HepG2 (cell line): ENCODE data around the gene KIF22. TPM values are rescaled to one million over a fixed set of nuclear protein-coding genes. Genes with fewer than 3 reads are reported as not detected.

Experiments
- AGO1 ChIP-seq: fragments of 200-400 bp; formaldehyde crosslinking; IDR thresholded peaks from 2 replicates; pipeline ENCODE4 v1.6.1; 2017; ENCODE audit warnings: mild to moderate bottlenecking, low read depth, low read length, moderate library complexity; ENCODE audit not compliant: poor library complexity, severe bottlenecking
- ARHGAP35 ChIP-seq: sonication (generic); formaldehyde crosslinking; IDR thresholded peaks from 2 replicates; pipeline ENCODE4 v1.9.0; 2022; ENCODE audit warnings: mild to moderate bottlenecking, inconsistent platforms, moderate library complexity, missing genetic modification reagents, borderline replicate concordance
- ARNTL ChIP-seq: sonication (generic); formaldehyde crosslinking; IDR thresholded peaks from 2 replicates; pipeline ENCODE4 v1.4.0; 2020; ENCODE audit warnings: mild to moderate bottlenecking, missing genetic modification reagents
- CENPT ChIP-seq: sonication (generic); formaldehyde crosslinking; IDR thresholded peaks from 2 replicates; pipeline ENCODE4 v1.8.0; 2022; ENCODE audit warnings: low read depth, mild to moderate bottlenecking, moderate library complexity, missing genetic modification reagents
- CREM ChIP-seq, 2 experiments: sonication (generic) in 1 of 2; formaldehyde crosslinking in 1 of 2; IDR thresholded peaks; 2 replicates each; pipeline versions ENCODE4 v1.4.0 to v1.6.1; 2016 to 2020; ENCODE audit warnings: antibody characterized with exemption in 1 of 2, mild to moderate bottlenecking in 1 of 2, missing genetic modification reagents in 1 of 2
- DMAP1 ChIP-seq: IDR thresholded peaks from 2 replicates; pipeline ENCODE4 v1.6.1; 2016
- DPF2 ChIP-seq: sonication (generic); formaldehyde crosslinking; IDR thresholded peaks from 2 replicates; pipeline ENCODE4 v1.4.0; 2020; ENCODE audit warnings: mild to moderate bottlenecking, low read depth, missing genetic modification reagents, borderline replicate concordance
- DRAP1 ChIP-seq: IDR thresholded peaks from 2 replicates; pipeline ENCODE4 v1.6.1; 2016; ENCODE audit warnings: missing genetic modification reagents, missing compliant biosample characterization
- EZH2 ChIP-seq: conservative IDR thresholded peaks from 2 replicates; pipeline ENCODE4 v1.6.1; 2012; ENCODE audit warnings: mild to moderate bottlenecking, low read depth, low read length, moderate library complexity
- GTF2F1 ChIP-seq: fragments of 150-350 bp; IDR thresholded peaks from 2 replicates; pipeline ENCODE4 v1.6.1; 2014; ENCODE audit warnings: low read length
- JUND ChIP-seq: sonication (generic); formaldehyde crosslinking; IDR thresholded peaks from 2 replicates; pipeline ENCODE4 v1.8.0; 2022; ENCODE audit warnings: mild to moderate bottlenecking, missing genetic modification reagents
- MEIS1 ChIP-seq: sonication (generic); formaldehyde crosslinking; IDR thresholded peaks from 2 replicates; pipeline ENCODE4 v1.9.0; 2021; ENCODE audit warnings: mild to moderate bottlenecking, missing genetic modification reagents, moderate library complexity, borderline replicate concordance
- MLX ChIP-seq: IDR thresholded peaks from 2 replicates; pipeline ENCODE4 v1.6.1; 2016
- PCBP2 ChIP-seq: fragments of 200-400 bp; formaldehyde crosslinking; optimal IDR thresholded peaks from 2 replicates; pipeline ENCODE3; 2018; ENCODE audit warnings: low read length, low read depth; ENCODE audit not compliant: poor library complexity, severe bottlenecking
- SALL2 ChIP-seq: sonication (generic); formaldehyde crosslinking; IDR thresholded peaks from 2 replicates; pipeline ENCODE4 v1.8.1; 2023; ENCODE audit warnings: mild to moderate bottlenecking, missing genetic modification reagents, inconsistent platforms
- SMAD3 ChIP-seq: sonication (generic); formaldehyde crosslinking; IDR thresholded peaks from 2 replicates; pipeline ENCODE4 v1.4.0; 2020; ENCODE audit warnings: missing genetic modification reagents
- SUZ12 ChIP-seq: fragments of 150-350 bp; IDR thresholded peaks from 2 replicates; pipeline ENCODE4 v1.6.1; 2014; ENCODE audit warnings: low read depth, low read length
- TAF15 ChIP-seq: fragments of 200-400 bp; formaldehyde crosslinking; IDR thresholded peaks from one replicate; pipeline ENCODE4 v1.6.1; 2018; ENCODE audit warnings: mild to moderate bottlenecking, low read depth, low read length; ENCODE audit not compliant: poor library complexity, severe bottlenecking
- ZFP36 ChIP-seq: fragments of 150-350 bp; IDR thresholded peaks from 2 replicates; pipeline ENCODE4 v1.6.1; 2018; ENCODE audit warnings: borderline replicate concordance, low read length, low read depth; ENCODE audit not compliant: partially characterized antibody
- ZFP36L2 ChIP-seq: sonication (generic); formaldehyde crosslinking; IDR thresholded peaks from 2 replicates; pipeline ENCODE4 v1.4.0; 2020; ENCODE audit warnings: missing genetic modification reagents
- ZNF235 ChIP-seq: sonication (generic); formaldehyde crosslinking; IDR thresholded peaks from 2 replicates; pipeline ENCODE4 v1.8.1; 2023; ENCODE audit warnings: mild to moderate bottlenecking, missing genetic modification reagents, borderline replicate concordance
- ZNF292 ChIP-seq: sonication (generic); formaldehyde crosslinking; IDR thresholded peaks from 2 replicates; pipeline ENCODE4 v1.8.1; 2022; ENCODE audit warnings: mild to moderate bottlenecking, low read depth, missing genetic modification reagents, borderline replicate concordance
- ZNF335 ChIP-seq: sonication (generic); formaldehyde crosslinking; IDR thresholded peaks from 2 replicates; pipeline ENCODE4 v1.4.0; 2020; ENCODE audit warnings: missing genetic modification reagents
- ZNF652 ChIP-seq: IDR thresholded peaks from 2 replicates; pipeline ENCODE4 v1.6.1; 2016; ENCODE audit warnings: low read depth, borderline replicate concordance
- ZNF672 ChIP-seq: sonication (generic); formaldehyde crosslinking; IDR thresholded peaks from 2 replicates; pipeline ENCODE4 v1.8.1; 2022; ENCODE audit warnings: missing genetic modification reagents
- ZNF710 ChIP-seq: sonication (generic); formaldehyde crosslinking; IDR thresholded peaks from 2 replicates; pipeline ENCODE4 v1.5.0; 2020; ENCODE audit warnings: mild to moderate bottlenecking, missing genetic modification reagents, borderline replicate concordance
- ZNF780A ChIP-seq: sonication (generic); formaldehyde crosslinking; IDR thresholded peaks from 2 replicates; pipeline ENCODE4 v1.8.0; 2022; ENCODE audit warnings: mild to moderate bottlenecking, missing genetic modification reagents, moderate library complexity
- ZNF792 ChIP-seq: IDR thresholded peaks from 2 replicates; pipeline ENCODE4 v1.6.1; 2016
- ZSCAN29 ChIP-seq: sonication (generic); formaldehyde crosslinking; conservative IDR thresholded peaks from 2 replicates; pipeline ENCODE4 v1.4.0; 2020; ENCODE audit warnings: mild to moderate bottlenecking, missing genetic modification reagents
- polyA plus RNA-seq, 8 experiments: library from polyadenylated mRNA; depleted of rRNA in 3 of 8; stranded (reverse) in 7 of 8; unstranded in 1 of 8; fragments of >200 nt; fragmentation: Illumina TruSeq in 4 of 8; extraction: Trizol in 4 of 8; gene quantifications; 2 replicates each; pipeline versions ENCODE4 v1.2.1 to v1.2.3, GENCODE V29; 2011 to 2016; ENCODE audit warnings: low read depth in 4 of 8, missing spikeins in 1 of 8, mixed read lengths in 1 of 8; ENCODE audit not compliant: insufficient read depth in 1 of 8
- total RNA-seq, 5 experiments: library from RNA; depleted of rRNA; stranded (reverse); fragments of >200 nt; fragmentation: Illumina TruSeq; extraction: Trizol; gene quantifications; 2 replicates each; pipeline ENCODE4 v1.2.3, GENCODE V29; 2016; ENCODE audit warnings: low read depth in 1 of 5

The KIF22 gene
- total and polyA plus RNA-seq, 2 of the 13 experiments (the other 11 are each of a cell fraction or from before 2014, with no cell fraction given) = 95.8 to 118 TPM

- TF ChIP-seq SMAD3 (no peak), CENPT (CRISPR knock-in tag) (no peak), ZNF672 (CRISPR knock-in tag) (no peak), ZFP36L2 (CRISPR knock-in tag) (no peak), SALL2 (CRISPR knock-in tag) (no peak; the same call in 1 of the 2 replicates), ZNF710 (CRISPR knock-in tag) (no peak), ARNTL (CRISPR knock-in tag) (0 out of 2 replicates have a peak, but pooled peaks have one; percentile 0), ZNF780A (CRISPR knock-in tag) (no peak; the same call in 1 of the 2 replicates), ZNF335 (CRISPR knock-in tag) (no peak), ZNF652 (no peak), ZNF792 (CRISPR knock-in tag) (no peak), ZFP36 (no peak), CREM (IDR thresholded peaks at IDR 0.05) (no peak), CREM (CRISPR knock-in tag; IDR thresholded peaks at IDR 0.05) (no peak), JUND (CRISPR knock-in tag) (no peak), MEIS1 (CRISPR knock-in tag) (no peak), SUZ12 (no peak), DRAP1 (no peak; the same call in 1 of the 2 replicates), ZNF235 (CRISPR knock-in tag) (0 out of 2 replicates have a peak, but pooled peaks have one; percentile 75), AGO1 (no peak), ARHGAP35 (CRISPR knock-in tag) (no peak), ZSCAN29 (0 out of 2 replicates have a peak, but pooled peaks have one; percentile 8), MLX (no peak), ZNF292 (no peak; the same call in 1 of the 2 replicates), TAF15 (no peak), GTF2F1 (no peak), EZH2 (no peak), DPF2 (no peak), PCBP2 (no peak), DMAP1 (CRISPR knock-in tag) (no peak)
Observed at GRCh38 chr16:29816694-29817441, 26.3 kb downstream of the KIF22 start (continued).
